RPMI8226 (cell line): ENCODE measurements around the gene MIXL1.
"Not testable (repeated sequence)": the region's sequence is repeated elsewhere in the genome, so short reads cannot be mapped to it uniquely, and the experiment has no call there.

ENCODE experiments used
- DNase-seq: peaks from one replicate; pipeline ENCODE4 v3.0.0-alpha.2; 2015

MIXL1 gene

DNA sequence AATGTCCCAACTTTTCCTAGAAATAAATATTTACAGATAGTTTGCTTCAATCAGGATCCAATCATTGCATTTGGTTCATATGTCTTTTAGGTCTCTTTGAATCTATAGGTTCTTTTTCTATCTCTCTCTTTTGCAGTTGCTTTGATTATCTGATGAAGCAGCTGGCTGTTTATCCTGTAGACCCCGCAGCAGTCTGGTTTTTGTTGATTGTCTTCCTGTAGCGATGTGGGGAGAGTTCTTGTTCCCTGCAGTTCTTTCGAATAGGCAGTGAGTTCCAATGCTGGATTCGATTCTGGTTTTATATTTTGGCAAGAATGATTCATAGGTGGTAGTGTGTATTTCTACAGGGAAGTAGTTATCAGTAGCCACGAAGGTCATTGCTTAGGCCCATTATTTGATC, 7.4 kb upstream of the MIXL1 start:
- DNase-seq = no peak

DNA sequence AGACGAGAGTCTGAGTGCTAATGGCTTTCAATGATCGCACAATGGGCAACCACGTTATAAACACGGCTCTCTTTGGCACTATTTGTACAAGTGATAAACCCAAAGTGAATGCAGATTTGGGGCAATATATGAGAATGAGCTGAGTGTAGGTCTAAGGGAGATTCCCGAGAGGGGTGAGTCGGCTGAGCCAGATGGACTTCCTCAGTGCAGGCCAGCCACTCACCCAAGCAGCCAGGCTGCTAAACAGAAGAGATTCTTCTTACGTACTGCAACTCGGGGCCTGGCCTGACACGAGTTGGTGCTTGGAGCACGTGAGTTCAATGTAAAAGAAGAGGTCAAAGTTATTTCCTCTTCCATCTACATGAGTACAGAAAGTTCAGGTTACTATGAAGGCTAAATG, 6.2 kb upstream of the MIXL1 start:
- DNase-seq = no peak

DNA sequence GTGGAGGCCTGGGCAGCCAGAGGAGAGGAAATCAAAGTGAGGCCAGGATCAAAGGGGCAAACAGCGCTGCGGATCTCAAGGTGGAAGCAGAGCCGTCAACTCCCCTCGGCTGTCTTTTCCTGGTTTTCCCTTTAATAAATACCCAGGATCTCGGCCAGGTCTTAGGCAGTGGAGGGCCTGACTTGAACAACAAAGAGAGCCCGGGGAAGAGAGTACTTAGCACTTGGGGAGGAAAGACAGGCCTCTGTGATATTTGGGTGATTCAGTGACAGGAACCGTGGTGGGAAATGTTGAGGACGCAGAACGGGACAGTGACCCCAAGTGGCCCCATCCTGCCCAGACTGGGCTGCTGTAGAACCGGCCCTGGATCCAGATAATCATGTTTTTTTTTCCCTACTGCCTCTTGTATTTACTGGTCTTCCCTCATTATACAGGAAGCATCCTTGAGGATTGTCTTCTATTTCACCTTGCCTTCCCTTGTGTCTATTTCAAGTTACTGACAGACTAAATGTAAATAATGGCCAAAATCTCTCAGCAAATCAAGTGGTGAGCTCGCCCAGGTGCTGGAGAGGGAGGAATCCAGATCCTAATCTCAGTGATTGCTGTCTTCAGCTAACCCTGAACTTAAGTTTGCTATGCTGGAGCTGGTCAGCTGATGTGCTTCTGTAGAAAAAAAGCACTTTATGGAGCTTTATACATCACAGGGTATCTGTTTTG, 2.8 kb upstream of the MIXL1 start:
- no peak for DNase-seq

DNA sequence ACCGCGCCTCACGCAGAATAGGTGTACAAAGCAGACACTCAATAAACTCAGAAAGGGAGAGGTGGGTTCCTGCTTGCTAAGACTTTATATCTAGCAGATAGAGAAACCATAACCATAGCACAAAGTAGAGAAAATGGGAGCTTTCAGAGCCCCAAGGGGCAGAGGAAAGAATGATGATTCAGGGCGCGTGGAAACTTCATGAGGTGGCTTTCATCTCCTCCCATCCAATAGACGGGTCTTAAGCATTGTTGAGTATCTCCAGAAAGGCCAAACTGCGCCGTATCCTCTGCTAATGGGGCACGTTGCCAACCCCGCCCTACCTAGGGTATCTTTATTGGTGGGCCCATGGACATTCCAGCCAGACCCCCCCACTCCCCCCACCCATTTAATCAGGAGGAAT, 778 bp upstream of the MIXL1 start:
- no peak for DNase-seq

DNA sequence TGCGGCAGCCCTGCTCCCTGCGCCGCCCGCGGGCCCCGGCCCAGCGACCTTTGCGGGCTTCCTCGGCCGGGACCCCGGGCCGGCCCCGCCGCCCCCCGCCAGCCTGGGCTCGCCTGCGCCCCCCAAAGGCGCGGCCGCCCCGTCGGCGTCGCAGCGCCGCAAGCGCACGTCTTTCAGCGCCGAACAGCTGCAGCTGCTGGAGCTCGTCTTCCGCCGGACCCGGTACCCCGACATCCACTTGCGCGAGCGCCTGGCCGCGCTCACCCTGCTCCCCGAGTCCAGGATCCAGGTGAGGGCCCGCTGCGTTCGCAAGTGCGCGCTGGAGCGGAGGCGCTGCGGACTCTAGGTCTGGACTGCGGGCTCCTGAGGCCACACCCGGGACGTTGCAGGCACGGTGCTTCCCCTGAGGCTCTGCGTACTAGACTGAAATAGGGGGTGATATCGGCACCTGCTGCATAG, 351 bp downstream of the MIXL1 start:
- DNase-seq = peak; percentile 30

DNA sequence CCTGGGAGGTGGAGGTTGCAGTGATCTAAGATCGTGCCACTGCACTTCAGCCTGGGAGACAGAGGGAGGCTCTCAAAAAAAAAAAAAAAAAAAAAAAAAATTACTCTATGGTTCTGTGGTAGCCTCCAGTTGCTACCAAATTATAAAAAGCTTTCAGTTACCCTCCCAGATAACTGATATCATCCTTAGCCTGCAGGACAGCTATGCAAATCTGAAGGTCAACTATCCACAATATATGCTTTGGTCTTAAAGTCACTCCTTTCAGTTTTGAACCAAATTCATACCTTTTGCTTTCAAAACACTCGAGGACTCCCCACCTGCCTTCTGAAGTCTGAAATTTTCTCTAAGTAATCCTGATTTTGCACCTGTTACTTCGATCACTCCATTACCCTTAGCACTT, 3.1 kb downstream of the MIXL1 start:
- no peak for DNase-seq

DNA sequence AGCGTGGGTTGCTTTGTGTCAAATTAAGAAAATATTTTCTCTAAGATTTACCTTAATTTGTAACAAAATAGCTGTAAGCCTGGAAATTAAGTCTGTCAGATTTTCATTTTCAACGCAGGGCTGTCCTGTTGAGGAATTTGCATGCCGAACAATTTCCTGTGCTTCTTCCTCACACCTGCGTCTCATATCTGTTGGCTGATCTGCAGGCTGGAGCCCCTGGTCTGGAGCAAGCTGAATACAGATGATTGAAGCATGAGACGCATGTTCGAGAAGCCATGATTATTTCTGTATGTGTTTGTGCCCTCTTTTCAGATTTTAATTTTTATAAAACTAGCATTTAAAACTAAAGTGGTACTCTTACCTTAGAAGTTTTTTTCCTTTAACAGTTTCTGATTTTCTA, 9.8 kb downstream of the MIXL1 start:
- DNase-seq = no peak

DNA sequence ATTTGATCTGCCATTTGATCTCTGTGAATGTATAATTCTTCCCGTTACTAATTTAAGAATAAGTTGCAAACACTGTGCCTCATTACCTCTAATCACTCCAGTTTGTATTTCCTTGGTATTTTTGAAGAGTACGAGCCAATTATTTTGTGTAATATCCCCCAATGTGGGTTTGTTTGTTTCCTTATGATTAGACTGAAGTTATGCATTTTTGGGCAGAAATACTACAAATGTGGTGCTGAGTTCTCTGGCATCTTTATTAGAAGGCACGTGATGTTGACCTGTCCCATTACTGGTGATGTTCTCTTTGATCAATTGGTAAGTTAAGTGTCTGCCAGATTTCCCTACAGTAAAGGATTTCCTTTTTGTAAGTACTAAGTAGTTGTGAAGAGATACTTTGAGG, 10.3 kb downstream of the MIXL1 start:
- no peak for DNase-seq

DNA sequence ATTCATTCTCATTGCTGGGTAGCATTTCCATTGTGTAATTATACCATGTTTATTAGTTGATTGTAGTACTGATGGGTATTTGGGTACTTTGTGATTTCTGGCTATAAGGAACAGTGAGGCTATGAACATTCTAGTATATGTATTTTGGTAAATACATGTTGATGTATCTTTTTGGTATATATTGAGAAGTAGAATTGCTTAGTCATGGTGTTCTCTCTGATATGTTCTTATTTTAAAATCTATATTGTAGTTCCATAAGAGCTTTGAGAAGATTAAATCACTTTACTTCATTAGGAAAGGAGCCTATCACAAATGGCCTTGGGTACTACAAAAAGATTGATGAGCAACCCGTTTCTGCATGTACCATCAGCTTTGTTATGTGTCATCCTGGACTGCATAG, 13.4 kb downstream of the MIXL1 start:
- no peak for DNase-seq

DNA sequence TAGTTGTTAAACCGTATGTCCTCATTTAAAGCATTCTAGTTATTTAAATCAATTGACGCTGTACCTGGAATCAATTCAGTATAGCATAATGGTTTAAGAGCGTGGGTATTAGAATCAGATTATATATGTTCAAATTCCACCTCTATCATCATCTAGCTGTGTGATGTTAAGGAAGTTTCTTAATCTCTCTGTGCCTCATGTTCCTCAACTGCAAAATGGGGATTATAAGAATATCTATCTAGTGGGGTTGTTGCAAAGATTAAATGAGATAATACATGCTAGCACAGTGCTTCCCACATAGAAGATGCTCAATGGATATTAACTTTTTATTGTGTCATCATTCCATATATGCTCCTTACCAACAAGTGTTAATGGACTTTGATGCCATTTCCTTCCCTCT, 16.0 kb downstream of the MIXL1 start:
- no peak for DNase-seq

DNA sequence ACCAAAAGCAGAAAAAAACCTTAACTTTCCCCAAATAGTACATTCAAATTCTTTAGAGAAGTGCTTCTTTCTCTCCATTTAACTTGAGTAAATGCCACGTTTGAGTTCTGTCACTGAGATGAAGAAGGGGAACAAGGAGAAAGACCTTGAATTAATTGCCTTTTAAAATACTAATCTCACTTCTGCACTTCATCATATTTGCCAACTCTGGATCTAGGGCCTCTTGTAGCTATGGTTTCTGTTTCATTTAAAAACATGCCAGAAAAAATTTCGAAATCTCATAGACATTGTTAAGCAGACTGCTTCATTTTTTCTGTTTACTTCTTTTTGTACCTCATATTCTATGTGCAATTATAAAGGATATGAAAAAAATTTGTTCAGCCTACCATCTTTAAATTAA, 24.6 kb downstream of the MIXL1 start:
- no peak for DNase-seq

DNA sequence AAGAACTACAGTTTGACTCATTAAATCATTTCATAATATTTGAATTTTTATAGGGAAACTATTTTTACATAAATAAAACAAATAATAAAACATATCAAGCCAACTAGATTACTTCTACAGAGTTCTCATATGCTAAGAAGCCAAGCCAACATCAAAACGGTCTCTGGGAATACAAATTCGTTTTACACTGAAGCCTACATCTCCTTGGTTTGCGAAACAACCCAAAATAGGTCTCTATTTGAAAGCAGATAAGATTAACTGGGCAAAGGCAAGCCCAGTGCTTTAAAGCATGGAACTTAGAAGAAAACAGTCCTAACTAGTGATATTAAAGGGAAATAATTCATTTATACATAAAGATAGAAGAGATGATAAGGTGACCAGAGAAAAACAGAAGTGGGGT, 25.3 kb downstream of the MIXL1 start:
- no peak for DNase-seq

DNA sequence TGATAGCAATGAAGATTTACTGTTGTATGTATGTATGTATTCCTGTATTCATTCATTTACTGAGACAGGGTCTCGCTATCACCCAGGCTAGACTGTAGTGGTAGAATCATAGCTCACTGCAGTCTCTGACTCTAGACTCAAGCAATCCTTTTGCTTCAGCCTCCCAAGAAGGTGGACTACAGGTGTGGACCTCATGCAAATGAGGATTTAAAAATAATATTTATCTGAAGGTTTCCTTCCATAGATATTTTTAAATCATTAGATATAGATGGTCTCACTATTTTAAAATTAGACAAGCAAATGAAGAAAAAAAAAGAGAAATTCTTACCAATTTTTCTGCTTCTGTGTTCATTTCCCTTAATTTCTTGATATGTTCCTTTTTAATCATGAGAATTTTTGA, 27.0 kb downstream of the MIXL1 start:
- no peak for DNase-seq

DNA sequence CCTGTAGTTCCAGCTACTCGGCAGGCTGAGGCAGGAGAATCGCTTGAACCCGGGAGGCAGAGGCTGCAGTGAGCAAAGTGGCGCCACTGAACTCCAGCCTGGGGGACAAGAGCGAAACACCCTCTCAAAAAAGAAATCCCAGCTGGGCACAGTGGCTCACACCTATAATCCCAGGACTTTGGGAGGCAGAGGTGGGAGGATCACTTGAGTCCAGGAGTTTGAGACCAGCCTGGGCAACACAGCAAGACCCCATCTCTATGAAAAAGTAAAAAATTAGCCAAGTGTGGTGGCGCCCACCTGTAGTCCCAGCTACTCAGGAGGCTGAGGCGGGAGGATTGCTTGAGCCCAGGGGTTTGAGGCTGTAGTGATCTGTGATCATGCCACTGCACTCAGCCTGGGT, 29.4 kb downstream of the MIXL1 start:
- DNase-seq = not testable (repeated sequence)

DNA sequence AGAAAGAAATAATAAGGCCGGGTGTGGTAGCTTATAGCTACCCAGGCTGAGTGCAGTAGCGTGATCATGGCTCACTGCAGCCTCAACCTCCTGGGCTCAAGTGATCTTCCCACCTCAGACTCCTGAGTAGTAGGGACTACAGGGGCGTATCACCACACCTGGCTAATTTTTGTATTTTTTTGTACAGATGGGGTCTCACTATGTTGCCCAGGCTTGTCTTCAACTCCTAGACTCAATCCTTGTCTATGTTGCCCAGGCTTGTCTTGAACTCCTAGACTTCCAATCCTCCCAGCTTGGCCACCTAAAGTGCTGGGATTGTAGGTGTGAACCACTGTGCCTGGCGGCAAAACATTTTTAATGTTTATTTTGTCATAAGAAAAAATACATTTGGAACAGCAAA, 30.5 kb downstream of the MIXL1 start:
- DNase-seq = no peak

DNA sequence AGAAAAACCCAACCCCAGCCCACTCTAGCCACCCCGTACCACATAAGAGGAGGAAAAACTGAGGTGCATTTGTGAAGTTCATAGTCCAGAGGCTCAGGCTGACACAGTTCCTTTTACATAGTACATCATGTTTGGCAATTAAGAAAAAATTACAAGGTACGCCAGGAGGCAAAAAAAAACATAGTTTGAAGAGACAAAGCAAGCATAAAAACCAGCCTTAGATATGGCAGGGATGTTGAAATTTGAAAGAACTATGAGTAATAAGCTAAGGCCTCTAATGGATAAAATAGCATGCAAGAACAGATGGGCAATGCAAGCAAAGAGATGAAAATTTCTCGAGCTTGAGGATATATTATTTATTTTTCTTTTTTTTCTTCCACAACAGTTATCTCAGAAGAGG, 31.9 kb downstream of the MIXL1 start:
- DNase-seq = no peak

DNA sequence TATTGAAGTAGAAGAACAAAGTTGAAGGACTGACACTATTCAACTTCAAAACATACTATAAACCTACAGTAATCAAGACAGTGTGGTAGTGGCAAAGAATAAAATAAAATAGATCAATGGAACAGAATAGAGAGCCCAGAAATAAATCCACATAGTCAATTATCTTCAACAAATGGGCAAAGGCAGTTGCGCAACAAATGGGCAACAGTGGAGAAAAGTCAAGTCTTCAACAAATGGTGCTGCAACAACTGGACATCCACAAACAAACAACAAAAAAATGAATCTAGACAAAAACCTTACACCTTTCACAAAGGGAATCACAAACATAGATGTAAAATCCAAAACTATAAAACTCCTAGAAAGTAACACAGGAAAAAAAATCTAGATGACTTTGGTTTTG, 38.4 kb downstream of the MIXL1 start:
- no peak for DNase-seq

DNA sequence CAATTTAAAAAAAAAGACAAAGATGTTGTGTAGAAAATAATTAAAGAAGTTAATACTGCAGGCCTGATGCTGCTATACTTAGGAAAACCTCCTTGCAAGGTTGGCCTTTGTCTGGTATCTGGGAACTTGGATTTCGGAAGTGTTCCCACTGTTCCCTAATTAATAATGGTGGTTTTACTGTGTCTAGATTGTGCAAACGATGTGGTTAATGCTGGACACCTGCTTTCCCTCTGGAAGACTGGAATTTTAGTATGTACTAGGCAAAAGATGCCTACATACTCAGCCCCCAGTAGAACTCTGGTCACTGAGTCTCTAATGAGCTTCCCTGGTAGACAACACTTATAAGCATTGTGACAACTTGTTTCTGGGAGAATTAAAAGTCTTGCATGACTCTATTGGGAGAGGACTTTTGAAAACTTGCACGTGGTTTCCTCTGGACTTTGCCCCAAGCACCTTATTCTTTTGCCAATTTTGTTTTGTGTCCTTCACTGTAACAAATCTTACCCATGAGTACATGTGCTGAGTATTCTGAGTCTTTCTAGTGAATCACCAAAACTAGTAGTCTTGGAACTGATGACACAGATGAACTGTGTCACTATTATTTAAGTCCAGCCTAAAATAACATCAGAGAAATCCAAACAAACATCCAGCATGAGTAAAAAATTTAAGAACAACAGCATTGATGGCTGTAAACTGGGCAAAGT, 45.1 kb downstream of the MIXL1 start:
- DNase-seq = no peak

DNA sequence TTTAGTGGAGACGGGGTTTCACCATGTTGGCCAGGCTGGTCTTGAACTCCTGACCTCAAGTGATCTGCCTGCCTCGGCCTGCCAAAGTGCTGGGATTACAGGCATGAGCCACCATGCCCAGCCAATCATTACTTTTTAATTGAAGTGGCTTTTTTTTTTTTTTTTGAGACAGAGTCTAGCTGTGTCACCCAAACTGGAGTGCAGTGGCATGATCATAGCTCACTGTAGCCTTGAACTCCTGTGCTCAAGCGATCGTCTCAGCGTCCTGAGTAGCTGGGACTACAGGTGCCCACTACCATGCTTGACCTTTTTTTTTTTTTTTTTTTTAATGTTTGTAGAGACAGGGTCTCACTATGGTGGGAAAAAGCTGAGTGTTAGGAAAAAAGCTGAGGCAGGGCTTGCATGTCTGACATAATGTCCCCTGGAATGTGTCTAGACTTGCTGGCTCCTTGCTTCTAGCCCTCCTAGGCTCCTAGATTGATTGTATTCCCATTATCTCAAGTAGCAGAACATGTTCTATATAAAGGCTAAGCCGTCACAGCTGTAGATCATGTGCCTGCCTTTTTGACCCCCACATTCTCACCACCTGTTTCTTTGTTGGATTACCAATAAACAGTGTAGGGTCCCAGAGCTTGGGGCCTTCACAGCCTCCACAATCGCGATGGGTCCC, 48.9 kb downstream of the MIXL1 start:
- DNase-seq = not testable (repeated sequence)

DNA sequence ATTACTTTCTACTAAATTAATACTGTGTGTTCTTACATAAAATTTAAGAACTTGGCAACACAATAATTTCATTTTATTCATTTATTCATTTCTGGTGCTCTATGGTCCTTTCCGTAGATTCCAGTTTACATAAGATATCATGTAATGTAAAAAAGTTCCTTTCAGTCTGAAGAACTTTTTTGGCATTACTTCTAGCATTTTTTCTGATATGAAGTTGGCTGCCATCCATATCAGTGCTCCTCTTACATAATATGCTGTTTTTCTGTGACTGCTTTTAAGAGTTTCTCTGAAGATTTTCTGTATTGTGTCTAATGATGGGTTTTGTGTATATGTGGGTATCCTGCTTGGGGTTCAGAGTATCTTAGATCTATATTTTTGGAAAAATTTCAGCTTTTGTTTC, 50.7 kb downstream of the MIXL1 start:
- no peak for DNase-seq

DNA sequence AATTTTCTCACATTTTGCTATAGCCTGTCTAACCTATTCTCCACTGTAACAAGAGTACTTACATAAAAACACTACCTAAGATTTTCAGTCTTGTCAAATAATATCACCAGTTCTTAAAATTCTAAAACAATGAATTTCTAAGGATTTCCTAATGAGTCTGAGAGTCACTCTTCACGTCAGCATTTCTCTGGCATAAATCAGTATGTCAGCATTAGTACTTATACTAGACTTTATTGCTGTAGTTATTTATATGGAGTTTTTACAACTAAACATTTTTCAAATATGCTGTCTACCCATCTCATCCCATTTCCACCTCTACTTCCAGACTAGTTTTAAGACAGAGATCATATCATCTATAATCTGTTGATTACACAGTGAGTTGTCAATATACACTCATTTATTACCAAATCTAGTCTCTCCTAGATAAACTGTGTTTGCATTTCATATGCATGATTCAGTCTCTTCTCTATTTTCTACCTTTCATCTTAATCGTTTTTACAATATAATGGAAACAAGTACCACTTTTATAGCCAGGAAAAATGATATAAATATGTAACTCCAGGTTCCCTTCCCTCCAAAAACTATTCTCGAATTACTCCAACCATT, 52.7 kb downstream of the MIXL1 start:
- DNase-seq = no peak
